Thoracic aorta (tissue), 2 donors: Measurements from ENCODE around the gene PAOX. TPM values are rescaled to one million over a fixed set of nuclear protein-coding genes. Genes with fewer than 3 reads are reported as not detected.

Experiments
- ATAC-seq: fragments of 150-250 bp; one replicate; pipeline ENCODE4 v1.8.0; 2017; ENCODE audit warnings: low read depth; ENCODE audit not compliant: insufficient number of reproducible peaks, low FRiP score
- DNase-seq: peaks from one replicate; pipeline ENCODE4 v3.0.0-alpha.2; 2020; ENCODE audit warnings: low spot score
- H3K27ac ChIP-seq, 2 donors: fragments of 200-600 bp; sonication (generic); 1 replicate in 1 of 2; 2 replicates in 1 of 2; pipeline ENCODE4 v1.5.1; 2016; ENCODE audit warnings: mild to moderate bottlenecking in 2 of 2, moderate library complexity in 2 of 2
- H3K27me3 ChIP-seq: fragments of 200-600 bp; sonication (generic); replicated peaks from 2 replicates; pipeline ENCODE4 v1.6.0; 2016; ENCODE audit warnings: mild to moderate bottlenecking; ENCODE audit not compliant: insufficient read depth
- H3K36me3 ChIP-seq: fragments of 200-600 bp; sonication (generic); one replicate; pipeline ENCODE4 v1.5.1; 2016
- H3K4me1 ChIP-seq, 2 donors: fragments of 200-600 bp; sonication (generic); 1 replicate in 1 of 2; 2 replicates in 1 of 2; pipeline versions ENCODE4 v1.5.1 to v1.6.0; 2016; ENCODE audit warnings: low read depth in 2 of 2, mild to moderate bottlenecking in 1 of 2; ENCODE audit not compliant: control insufficient read depth in 1 of 2
- H3K4me3 ChIP-seq: fragments of 200-600 bp; sonication (generic); 2 replicates; pipeline ENCODE4 v1.5.1; 2016; ENCODE audit warnings: mild to moderate bottlenecking
- H3K9me3 ChIP-seq: fragments of 200-600 bp; sonication (generic); 2 replicates; pipeline ENCODE4 v1.5.1; 2016
- CTCF ChIP-seq: fragments of 200-600 bp; sonication (generic); IDR thresholded peaks from one replicate; pipeline ENCODE4 v1.5.1; 2019; ENCODE audit warnings: antibody characterized with exemption
- total RNA-seq, 2 donors: library from RNA; depleted of rRNA; stranded (reverse); fragments of >200 nt; gene quantifications; one replicate each; pipeline versions ENCODE4 v1.1.0 to v1.2.3, GENCODE V29; 2016

PAOX gene
- total RNA-seq, 2 donors from 2014 or later: 7.0 to 9.1 TPM

- no peak for DNase-seq
- no peaks in the 10 kb centered on the region for H3K4me1 ChIP-seq
- peaks cover 24% of the 10 kb centered on the region for H3K9me3 ChIP-seq
- no peak for TF ChIP-seq CTCF
- no peak overlapping the region for H3K4me3 ChIP-seq
- no peak overlapping the region for H3K27ac ChIP-seq
- ATAC-seq: no peak
- peaks cover 33% of the 10 kb centered on the region for H3K36me3 ChIP-seq
- no peaks in the 10 kb centered on the region for H3K27me3 ChIP-seq
Observed at GRCh38 chr10:133415752-133416151, 36.7 kb downstream of the PAOX start.

- ATAC-seq (no peak), DNase-seq (no peak)
- no peak overlapping the region for H3K27ac ChIP-seq
- peaks cover 0 to 7% of the 10 kb centered on the region in 2 donors for H3K4me1 ChIP-seq
- no peak overlapping the region for H3K4me3 ChIP-seq
- no peaks in the 10 kb centered on the region for H3K27me3 ChIP-seq
- TF ChIP-seq CTCF: no peak
- peaks cover 29% of the 10 kb centered on the region for H3K36me3 ChIP-seq
- no peaks in the 10 kb centered on the region for H3K9me3 ChIP-seq
Observed at GRCh38 chr10:133418289-133418993, 39.4 kb downstream of the PAOX start.

GRCh38 chr10:133419211-133419950, 40.3 kb downstream of the PAOX start:
- ATAC-seq (no peak), DNase-seq (no peak)
- no peak for TF ChIP-seq CTCF
- H3K36me3 ChIP-seq: peaks cover 28% of the 10 kb centered on the region
- no peaks in the 10 kb centered on the region for H3K9me3 ChIP-seq
- peaks cover 0 to 7% of the 10 kb centered on the region in 2 donors for H3K4me1 ChIP-seq
- H3K27me3 ChIP-seq: no peaks in the 10 kb centered on the region
- H3K4me3 ChIP-seq: no peak overlapping the region
- H3K27ac ChIP-seq: no peak overlapping the region

- ATAC-seq (no peak), DNase-seq (no peak)
- Histone ChIP-seq H3K36me3 (peaks cover 28% of the 10 kb centered on the region), H3K9me3 (no peaks in the 10 kb centered on the region), H3K27me3 (no peaks in the 10 kb centered on the region), H3K4me1 (peaks cover 0 to 7% of the 10 kb centered on the region in 2 donors), H3K4me3 (no peak overlapping the region), H3K27ac (no peak overlapping the region)
- TF ChIP-seq CTCF: no peak
Observed at GRCh38 chr10:133420028-133420427, 41.0 kb downstream of the PAOX start.

GRCh38 chr10:133420579-133420978, 41.5 kb downstream of the PAOX start:
- Histone ChIP-seq H3K27ac (no peak overlapping the region), H3K36me3 (peaks cover 23% of the 10 kb centered on the region), H3K27me3 (no peaks in the 10 kb centered on the region), H3K4me1 (peaks cover 0 to 7% of the 10 kb centered on the region in 2 donors), H3K4me3 (no peak overlapping the region), H3K9me3 (no peaks in the 10 kb centered on the region)
- no peak for DNase-seq
- no peak for TF ChIP-seq CTCF
- no peak for ATAC-seq
